Transverse colon (tissue), 4 donors: ENCODE measurements around the gene KCP. TPM values are rescaled to one million over a fixed set of nuclear protein-coding genes. Genes with fewer than 3 reads are reported as not detected.

Experiments used
- DNase-seq: peaks from one replicate; pipeline ENCODE4 v3.0.0-alpha.2; 2019
- H3K27ac ChIP-seq, 4 donors: fragments of 200-600 bp; sonication (generic); 2 replicates each; pipeline ENCODE4 v1.5.1; 2016 to 2018; ENCODE audit warnings: inconsistent platforms in 4 of 4
- H3K27me3 ChIP-seq: fragments of 200-600 bp; sonication (generic); 2 replicates; pipeline ENCODE4 v1.5.1; 2017; ENCODE audit warnings: inconsistent platforms
- H3K36me3 ChIP-seq, 4 donors: fragments of 200-600 bp; sonication (generic); 2 replicates each; pipeline ENCODE4 v1.5.1; 2017 to 2019; ENCODE audit warnings: inconsistent platforms in 4 of 4
- H3K4me1 ChIP-seq, 4 donors: fragments of 200-600 bp; sonication (generic); 2 replicates each; pipeline ENCODE4 v1.5.1; 2017 to 2020; ENCODE audit warnings: inconsistent platforms in 4 of 4
- H3K4me3 ChIP-seq, 4 donors: fragments of 200-600 bp; sonication (generic); 1 replicate in 1 of 4; 2 replicates in 3 of 4; pipeline versions ENCODE4 v1.5.1 to v1.6.1; 2017 to 2019; ENCODE audit warnings: inconsistent platforms in 4 of 4
- H3K9me3 ChIP-seq, 2 donors: fragments of 200-600 bp; sonication (generic); 2 replicates each; pipeline ENCODE4 v1.5.1; 2017 to 2019; ENCODE audit warnings: inconsistent platforms in 2 of 2
- EP300 ChIP-seq: sonication (generic); formaldehyde crosslinking; IDR thresholded peaks from one replicate; pipeline ENCODE4 v1.6.1; 2017; ENCODE audit warnings: antibody characterized with exemption, low read depth
- POLR2A ChIP-seq: fragments of 450-650 bp; IDR thresholded peaks from one replicate; pipeline ENCODE4 v1.6.1; 2016; ENCODE audit warnings: antibody characterized with exemption, mild to moderate bottlenecking, moderate library complexity
- POLR2AphosphoS5 ChIP-seq, 3 donors: sonication (generic); formaldehyde crosslinking; IDR thresholded peaks; one replicate each; pipeline ENCODE4 v1.6.1; 2016; ENCODE audit warnings: antibody characterized with exemption in 3 of 3
- WGBS, 2 donors: methylation state at CpG; one replicate each; pipeline ENCODE4 v1.1.5; 2018; ENCODE audit warnings: low coverage in 1 of 2; 5-methylcytosine and 5-hydroxymethylcytosine counted together
- in situ Hi-C, 4 donors: fragments of 200-750 bp; cut with MboI; loops; one replicate each; pipeline versions ENCODE4 v1.15.0 to v1.15.1; 2017; ENCODE audit warnings: low sequenced_read_pairs in 3 of 4, low pct_ligation_motif_present in 1 of 4, low pct_unique_long_range_greater_than_20kb in 1 of 4
- intact Hi-C: fragments of 100-400 bp; cut with DNase I; formaldehyde crosslinking; loops from one replicate; pipeline ENCODE4 v1.15.1; 2023; ENCODE audit warnings: low total_unique reads
- total RNA-seq, 4 donors: library from RNA; depleted of rRNA; stranded (reverse); fragments of >200 nt; gene quantifications; one replicate each; pipeline ENCODE4 v1.1.0, GENCODE V29; 2016
- TF ChIP-seq, protein P1 (sequence below), 5 experiments: fragments of 200-600 bp in 3 of 5; fragments of 450-650 bp in 2 of 5; sonication (generic) in 3 of 5; IDR thresholded peaks; 1 replicate in 2 of 5; 2 replicates in 3 of 5; pipeline ENCODE4 v1.5.1; 2016 to 2017; ENCODE audit warnings: antibody characterized with exemption in 5 of 5, inconsistent platforms in 3 of 5, mild to moderate bottlenecking in 2 of 5, moderate library complexity in 1 of 5

Gene KCP
- total RNA-seq, 4 donors from 2014 or later, result 0.32 to 0.75 (median 0.68) TPM; not detected in 1

DNA sequence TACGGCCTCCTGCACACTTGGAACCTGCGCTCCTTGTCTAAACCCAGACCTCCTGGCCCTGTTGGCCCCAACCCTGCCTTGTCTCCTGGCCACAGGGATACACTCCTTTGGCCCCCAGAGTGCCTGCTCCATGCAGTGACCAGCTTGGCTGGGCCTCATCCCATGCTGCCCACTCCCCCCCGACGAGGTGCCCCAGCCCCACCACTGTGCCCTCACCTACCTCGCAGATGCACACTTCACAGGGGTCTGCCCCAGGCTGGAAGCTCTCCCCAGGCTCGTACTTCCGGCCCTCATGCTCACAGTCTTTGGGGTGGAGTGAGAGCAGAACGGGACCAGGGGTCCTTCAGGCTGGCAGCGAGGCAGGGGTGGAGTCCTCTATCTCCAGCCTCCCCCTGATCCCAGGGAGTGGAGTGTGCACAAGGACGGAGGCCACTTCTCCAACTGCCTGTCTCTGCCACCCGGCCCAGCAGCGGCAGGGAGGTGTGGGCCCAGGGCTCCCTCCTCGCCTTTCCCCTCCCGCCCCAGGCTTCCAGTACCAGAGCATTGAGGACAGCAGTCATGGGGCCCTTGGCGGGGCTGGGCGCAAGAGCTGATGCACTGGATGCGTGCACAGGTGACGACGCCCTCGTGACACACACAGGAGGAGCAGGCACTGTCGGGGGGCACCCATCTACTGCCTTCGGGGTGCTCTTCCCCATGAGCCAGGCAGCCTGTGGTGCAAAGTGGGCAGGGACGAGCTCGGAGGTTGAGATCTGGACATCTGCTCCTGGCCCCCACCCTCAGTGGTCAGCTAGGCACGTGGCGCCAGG is 25.7 kb downstream of the KCP start:
- H3K4me1 ChIP-seq, result no peaks in the 10 kb centered on the region
- no peaks in the 10 kb centered on the region for H3K9me3 ChIP-seq
- 82% methylated on average over 25 of the region's 26 CpGs; no CpG with 5 or more reads in 1 of the 2 donors for WGBS, 2 donors
- TF ChIP-seq POLR2A, result no peak
- TF ChIP-seq POLR2AphosphoS5 (IDR thresholded peaks at IDR 0.05), result no peak
- no peak for TF ChIP-seq EP300
- intact Hi-C loops, result loop anchor here (10.0 kb wide), 1 partner anchor 410 kb away; the partner anchor contains the start of gene METTL2B
- peaks cover 3% of the 10 kb centered on the region for H3K27me3 ChIP-seq
- H3K36me3 ChIP-seq, result no peaks in the 10 kb centered on the region
- no peak for DNase-seq
- no peak overlapping the region for H3K4me3 ChIP-seq
- no peak overlapping the region for H3K27ac ChIP-seq
- in situ Hi-C loops, result loop anchor here in 1 of 4 donors (25.0 kb wide), 1 partner anchor 272 kb away; no protein-coding TSS in a partner anchor

DNA sequence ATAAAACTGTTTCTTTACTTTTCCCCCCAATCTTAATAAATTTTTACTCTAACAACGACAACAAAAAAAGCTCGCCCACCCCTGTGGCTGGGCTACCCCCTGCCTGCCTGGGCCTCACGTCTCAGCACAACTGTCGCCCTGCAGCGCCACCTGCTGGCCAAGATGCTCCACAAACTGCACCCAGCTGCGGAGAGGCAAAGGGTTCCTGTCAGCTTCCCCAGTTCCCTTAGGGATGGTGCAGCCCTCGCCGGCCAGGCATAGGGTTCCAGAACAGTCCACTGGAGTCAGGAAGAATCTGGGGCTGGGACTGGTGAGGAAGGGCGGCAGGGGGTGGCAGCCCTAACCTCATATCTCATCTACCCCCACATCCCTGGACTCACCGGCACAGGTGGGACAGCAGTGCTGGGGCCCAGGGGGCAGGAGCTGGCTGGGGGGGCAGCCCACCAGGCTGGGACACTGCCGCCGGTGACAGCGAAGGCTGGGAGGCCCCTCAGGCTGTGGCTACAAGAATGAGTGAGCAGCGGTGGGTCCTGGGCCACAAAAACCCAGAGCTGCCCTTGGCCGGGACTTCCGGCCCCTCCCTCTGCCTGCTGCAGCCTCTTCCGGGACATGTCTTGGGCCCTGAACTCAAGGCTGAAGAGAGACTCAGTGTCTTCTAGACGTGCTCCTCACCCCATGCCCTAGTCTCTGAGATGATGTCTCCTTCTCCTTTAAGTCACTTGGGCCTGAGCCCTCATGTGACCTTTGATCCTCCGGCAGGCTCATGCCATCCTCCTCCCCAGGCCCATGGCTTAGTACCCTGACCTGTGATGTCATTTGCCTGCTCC is 26.7 kb downstream of the KCP start:
- intact Hi-C loops, result loop anchor here (10.0 kb wide), 1 partner anchor 409 kb away; the partner anchor contains the start of gene METTL2B
- no peak overlapping the region for H3K4me3 ChIP-seq
- DNase-seq, result peak; percentile 88

DNA sequence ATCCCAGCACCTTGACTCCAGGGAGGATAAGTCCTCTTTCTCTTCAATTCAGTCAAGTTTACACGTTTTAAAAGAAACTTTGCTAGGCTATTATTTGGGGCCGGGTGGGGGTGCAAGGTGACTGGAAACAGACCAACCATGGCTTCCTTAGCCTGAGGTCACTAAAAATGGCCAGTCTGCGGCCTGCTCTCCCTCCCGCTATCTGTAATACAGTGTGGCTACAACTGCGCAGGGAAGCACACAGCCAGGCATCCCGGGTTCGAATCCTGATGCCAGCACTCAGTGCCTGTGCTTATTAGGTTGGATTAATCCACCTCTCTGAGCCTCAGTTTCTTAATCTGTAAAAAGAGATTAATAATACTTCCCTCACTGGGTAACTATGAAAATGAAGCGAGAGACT is 28.4 kb downstream of the KCP start:
- H3K4me3 ChIP-seq, result no peak overlapping the region
- in situ Hi-C loops, result loop anchor here in 1 of 4 donors (25.0 kb wide), 1 partner anchor 270 kb away; no protein-coding TSS in a partner anchor
- intact Hi-C loops, result loop anchor here (10.0 kb wide), 1 partner anchor 407 kb away; the partner anchor contains the start of gene METTL2B
- no peaks in the 10 kb centered on the region for H3K9me3 ChIP-seq
- DNase-seq, result no peak
- no peaks in the 10 kb centered on the region for H3K27me3 ChIP-seq
- no peaks in the 10 kb centered on the region for H3K4me1 ChIP-seq
- no peaks in the 10 kb centered on the region for H3K36me3 ChIP-seq
- WGBS, 2 donors, result 90 to 100% methylated on average over 1 to 8 of the region's 8 CpGs
- H3K27ac ChIP-seq, result no peak overlapping the region
- no peak for TF ChIP-seq POLR2A
- TF ChIP-seq, protein P1, sequence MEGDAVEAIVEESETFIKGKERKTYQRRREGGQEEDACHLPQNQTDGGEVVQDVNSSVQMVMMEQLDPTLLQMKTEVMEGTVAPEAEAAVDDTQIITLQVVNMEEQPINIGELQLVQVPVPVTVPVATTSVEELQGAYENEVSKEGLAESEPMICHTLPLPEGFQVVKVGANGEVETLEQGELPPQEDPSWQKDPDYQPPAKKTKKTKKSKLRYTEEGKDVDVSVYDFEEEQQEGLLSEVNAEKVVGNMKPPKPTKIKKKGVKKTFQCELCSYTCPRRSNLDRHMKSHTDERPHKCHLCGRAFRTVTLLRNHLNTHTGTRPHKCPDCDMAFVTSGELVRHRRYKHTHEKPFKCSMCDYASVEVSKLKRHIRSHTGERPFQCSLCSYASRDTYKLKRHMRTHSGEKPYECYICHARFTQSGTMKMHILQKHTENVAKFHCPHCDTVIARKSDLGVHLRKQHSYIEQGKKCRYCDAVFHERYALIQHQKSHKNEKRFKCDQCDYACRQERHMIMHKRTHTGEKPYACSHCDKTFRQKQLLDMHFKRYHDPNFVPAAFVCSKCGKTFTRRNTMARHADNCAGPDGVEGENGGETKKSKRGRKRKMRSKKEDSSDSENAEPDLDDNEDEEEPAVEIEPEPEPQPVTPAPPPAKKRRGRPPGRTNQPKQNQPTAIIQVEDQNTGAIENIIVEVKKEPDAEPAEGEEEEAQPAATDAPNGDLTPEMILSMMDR (IDR thresholded peaks at IDR 0.05), result no peak
- no peak for TF ChIP-seq EP300
- TF ChIP-seq POLR2AphosphoS5 (IDR thresholded peaks at IDR 0.05), result no peak

More for the DNA sequence above, 26.7 kb downstream of the KCP start:
- peaks cover 2% of the 10 kb centered on the region for H3K27me3 ChIP-seq
- WGBS, 2 donors, result 32% methylated on average over 19 of the region's 19 CpGs; no CpG with 5 or more reads in 1 of the 2 donors
- no peaks in the 10 kb centered on the region for H3K36me3 ChIP-seq
- TF ChIP-seq POLR2A, result no peak
- TF ChIP-seq, protein P1 (IDR thresholded peaks at IDR 0.05), result peak; percentile 93 to 98 (median 94)
- H3K27ac ChIP-seq, result no peak overlapping the region
- H3K4me1 ChIP-seq, result no peaks in the 10 kb centered on the region
- in situ Hi-C loops, result loop anchor here in 1 of 4 donors (25.0 kb wide), 1 partner anchor 272 kb away; no protein-coding TSS in a partner anchor
- H3K9me3 ChIP-seq, result no peaks in the 10 kb centered on the region

DNA sequence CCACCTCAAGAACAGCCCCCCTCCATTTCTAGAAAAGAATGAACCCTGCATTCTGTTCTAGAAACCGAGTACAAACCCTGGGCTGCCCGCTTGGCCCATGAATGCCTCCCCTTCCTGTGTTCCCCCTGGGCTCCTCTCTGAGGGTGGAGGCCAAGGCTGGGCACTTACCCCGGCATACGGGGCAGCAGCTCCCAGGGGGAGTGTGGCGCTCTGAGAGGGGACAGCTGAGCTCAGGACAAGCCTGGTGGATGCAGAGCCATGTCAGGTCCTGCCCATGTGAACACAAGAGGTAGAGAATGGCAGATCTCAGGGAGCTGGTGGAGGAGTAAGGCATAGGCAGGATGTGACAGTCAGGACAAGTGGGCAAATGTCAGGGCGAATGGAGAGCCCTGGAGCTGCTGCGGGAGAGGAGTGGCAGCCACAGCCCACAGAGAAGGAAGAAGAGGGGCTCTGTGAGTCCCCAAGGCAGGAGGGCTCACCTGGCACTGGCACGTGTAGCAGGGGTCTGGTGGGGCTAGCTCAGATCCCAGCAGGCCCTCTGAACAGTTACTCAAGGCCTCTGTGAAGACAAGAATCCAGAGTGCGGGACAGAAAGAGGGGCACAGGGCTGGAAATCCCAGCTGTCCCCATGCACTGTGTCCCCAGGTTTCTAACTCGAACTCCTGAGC is 28.9 kb downstream of the KCP start:
- Histone ChIP-seq H3K9me3 (no peaks in the 10 kb centered on the region), H3K27me3 (no peaks in the 10 kb centered on the region), H3K4me3 (no peak overlapping the region), H3K4me1 (peaks cover 0 to 4% (median 1%) of the 10 kb centered on the region in 4 donors), H3K27ac (no peak overlapping the region), H3K36me3 (no peaks in the 10 kb centered on the region)
- intact Hi-C loops, result loop anchor here (10.0 kb wide), 1 partner anchor 407 kb away; the partner anchor contains the start of gene METTL2B
- DNase-seq, result no peak
- WGBS, 2 donors, result 80 to 91% methylated on average over 1 to 10 of the region's 10 CpGs
- in situ Hi-C loops, result loop anchor here in 1 of 4 donors (25.0 kb wide), 1 partner anchor 269 kb away; no protein-coding TSS in a partner anchor
- no peak for TF ChIP-seq POLR2A
- no peak for TF ChIP-seq EP300
- TF ChIP-seq, protein P1 (IDR thresholded peaks at IDR 0.05), result no peak
- no peak for TF ChIP-seq POLR2AphosphoS5 (IDR thresholded peaks at IDR 0.05)
